Astrocyte of the cerebellum (primary cell): Measurements from ENCODE around the gene PLXNA2.

Source experiments
- DNase-seq: peaks from one replicate; pipeline ENCODE4 v3.0.0-alpha.2; 2011; ENCODE audit warnings: low read depth
- H3K4me3 ChIP-seq: 2 replicates; pipeline ENCODE4 v1.5.1; 2011; ENCODE audit warnings: mild to moderate bottlenecking, low read depth, low read length, moderate library complexity
- in situ Hi-C: cut with HindIII; loops from 2 replicates; pipeline ENCODE4 v1.10.0; 2017; ENCODE audit warnings: low sequenced_read_pairs
- TF ChIP-seq, protein P1 (sequence below): IDR thresholded peaks from 2 replicates; pipeline ENCODE4 v1.5.1; 2012; ENCODE audit warnings: low read length, low read depth, moderate library complexity, mild to moderate bottlenecking; ENCODE audit errors: missing control alignments

The PLXNA2 gene

DNA sequence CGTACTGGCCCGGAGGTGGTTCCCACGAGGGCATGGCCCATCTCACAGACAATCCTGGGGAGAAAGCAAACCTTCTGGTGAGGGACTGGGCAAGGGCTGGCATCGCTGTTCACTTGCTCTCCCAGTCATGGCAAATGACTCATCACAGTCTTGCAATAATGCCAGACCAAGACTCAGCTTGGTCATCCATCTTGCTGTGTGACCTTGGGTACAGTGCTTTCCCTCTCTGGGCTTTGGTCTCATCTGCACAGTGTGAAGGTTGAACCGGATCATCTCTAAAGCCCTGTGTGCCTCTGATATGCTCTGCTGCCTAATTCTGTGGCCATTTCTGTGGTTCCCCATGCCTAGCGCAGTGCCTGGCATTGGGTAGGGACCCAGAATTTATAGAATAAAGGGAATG lies 189.7 kb downstream of the PLXNA2 start:
- no peak for DNase-seq
- no peak overlapping the region for H3K4me3 ChIP-seq
- TF ChIP-seq, protein P1, sequence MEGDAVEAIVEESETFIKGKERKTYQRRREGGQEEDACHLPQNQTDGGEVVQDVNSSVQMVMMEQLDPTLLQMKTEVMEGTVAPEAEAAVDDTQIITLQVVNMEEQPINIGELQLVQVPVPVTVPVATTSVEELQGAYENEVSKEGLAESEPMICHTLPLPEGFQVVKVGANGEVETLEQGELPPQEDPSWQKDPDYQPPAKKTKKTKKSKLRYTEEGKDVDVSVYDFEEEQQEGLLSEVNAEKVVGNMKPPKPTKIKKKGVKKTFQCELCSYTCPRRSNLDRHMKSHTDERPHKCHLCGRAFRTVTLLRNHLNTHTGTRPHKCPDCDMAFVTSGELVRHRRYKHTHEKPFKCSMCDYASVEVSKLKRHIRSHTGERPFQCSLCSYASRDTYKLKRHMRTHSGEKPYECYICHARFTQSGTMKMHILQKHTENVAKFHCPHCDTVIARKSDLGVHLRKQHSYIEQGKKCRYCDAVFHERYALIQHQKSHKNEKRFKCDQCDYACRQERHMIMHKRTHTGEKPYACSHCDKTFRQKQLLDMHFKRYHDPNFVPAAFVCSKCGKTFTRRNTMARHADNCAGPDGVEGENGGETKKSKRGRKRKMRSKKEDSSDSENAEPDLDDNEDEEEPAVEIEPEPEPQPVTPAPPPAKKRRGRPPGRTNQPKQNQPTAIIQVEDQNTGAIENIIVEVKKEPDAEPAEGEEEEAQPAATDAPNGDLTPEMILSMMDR, result no peak
- in situ Hi-C loops, result no loop called here

DNA sequence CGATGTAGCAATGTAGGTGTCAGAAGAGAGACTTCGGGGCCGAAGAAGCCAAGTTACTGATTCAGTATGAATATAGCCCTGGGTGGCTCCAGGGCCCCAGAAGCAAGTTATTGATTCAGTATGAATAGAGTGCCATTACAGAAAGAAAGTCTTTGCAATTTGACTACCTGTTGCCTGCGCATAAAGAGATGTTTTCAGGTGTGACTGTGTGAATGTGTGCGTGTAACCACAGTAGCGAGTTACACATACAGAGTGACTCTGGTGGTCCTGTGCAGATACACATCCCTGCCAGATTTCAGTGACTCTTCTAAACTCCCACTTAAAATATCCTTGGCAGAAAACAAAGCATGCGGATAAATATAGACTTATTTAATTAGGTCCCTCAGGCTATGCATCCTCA lies 190.5 kb downstream of the PLXNA2 start:
- TF ChIP-seq, protein P1, result no peak
- DNase-seq, result no peak
- in situ Hi-C loops, result no loop called here
- no peak overlapping the region for H3K4me3 ChIP-seq

GRCh38 chr1:208052926-208053407 lies 191.2 kb downstream of the PLXNA2 start:
- in situ Hi-C loops, result no loop called here

DNA sequence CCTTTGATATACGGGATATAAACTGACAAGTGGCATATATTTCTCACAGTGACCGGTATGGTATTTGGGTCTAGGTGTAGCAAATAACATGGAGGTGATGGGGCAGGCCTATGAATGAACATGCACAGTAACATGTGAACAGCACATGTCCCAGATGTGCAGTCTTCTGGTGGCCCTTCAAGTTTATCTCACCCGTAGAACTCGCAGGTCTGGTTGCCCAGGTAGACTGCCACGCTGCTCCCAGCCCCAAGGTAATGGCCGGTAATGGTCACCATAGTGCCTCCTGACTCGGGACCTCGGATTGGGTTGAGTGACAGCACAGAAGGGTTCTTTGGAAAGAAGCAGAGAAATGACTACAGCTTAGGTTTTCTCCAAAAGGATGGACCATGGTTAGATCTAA lies 192.0 kb downstream of the PLXNA2 start:
- TF ChIP-seq, protein P1, result no peak
- H3K4me3 ChIP-seq, result no peak overlapping the region
- in situ Hi-C loops, result no loop called here
- no peak for DNase-seq

More at GRCh38 chr1:208052926-208053407, 191.2 kb downstream of the PLXNA2 start:
- no peak for DNase-seq
- TF ChIP-seq, protein P1, result no peak
- no peak overlapping the region for H3K4me3 ChIP-seq

DNA sequence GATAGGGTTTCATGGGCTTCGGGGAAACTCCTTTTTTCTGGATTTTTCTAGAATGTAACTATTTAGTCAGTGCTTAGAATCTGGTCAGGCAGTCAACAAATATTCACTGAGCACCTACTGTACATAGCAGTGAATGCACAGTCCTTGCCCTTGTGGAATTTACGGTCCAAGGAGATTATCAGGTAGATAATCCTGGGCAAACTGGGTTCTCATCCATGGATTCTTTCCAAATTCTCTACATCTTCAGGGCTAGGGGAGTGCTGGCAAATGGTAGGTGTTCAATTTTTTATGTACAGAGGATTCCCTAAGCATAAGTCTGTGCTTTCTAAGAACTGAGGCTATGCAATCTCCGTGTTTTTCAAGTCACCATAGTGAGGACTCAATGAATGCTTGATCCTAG lies 192.5 kb downstream of the PLXNA2 start:
- TF ChIP-seq, protein P1, result no peak
- in situ Hi-C loops, result no loop called here
- no peak for DNase-seq
- no peak overlapping the region for H3K4me3 ChIP-seq

GRCh38 chr1:208048904-208049303 lies 195.3 kb downstream of the PLXNA2 start:
- H3K4me3 ChIP-seq, result no peak overlapping the region
- in situ Hi-C loops, result no loop called here
- TF ChIP-seq, protein P1, result no peak
- DNase-seq, result no peak

DNA sequence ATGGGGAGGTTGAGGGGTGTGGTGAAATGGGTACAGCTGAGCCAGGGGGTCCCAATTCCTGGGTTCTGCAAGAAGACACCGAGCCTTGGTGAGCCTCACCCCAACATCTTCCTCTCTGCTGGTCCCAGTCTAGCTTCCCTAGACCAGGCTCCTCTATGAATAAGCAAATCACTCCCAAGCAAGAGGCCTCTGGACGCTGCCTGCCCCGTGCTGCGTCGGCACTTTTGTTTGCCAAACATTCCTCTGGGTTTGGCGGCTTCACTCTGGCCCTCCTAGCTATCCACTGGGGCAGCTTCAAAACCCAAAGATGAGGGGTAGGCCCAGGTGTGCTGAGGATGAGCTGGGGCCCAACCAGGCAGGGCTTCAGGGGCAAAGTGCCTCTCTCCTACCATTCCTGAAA lies 196.2 kb downstream of the PLXNA2 start:
- TF ChIP-seq, protein P1, result no peak
- no peak for DNase-seq
- in situ Hi-C loops, result no loop called here
- no peak overlapping the region for H3K4me3 ChIP-seq
